Thyroid gland (tissue), 4 donors: ENCODE measurements around the gene FIBCD1. TPM values are rescaled to one million over a fixed set of nuclear protein-coding genes. Genes with fewer than 3 reads are reported as not detected.

Experiments used
- DNase-seq, 2 donors: peaks; one replicate each; pipeline ENCODE4 v3.0.0-alpha.2; 2019
- H3K27ac ChIP-seq, 3 donors: fragments of 200-600 bp; sonication (generic); 1 replicate in 2 of 3; 2 replicates in 1 of 3; pipeline ENCODE4 v1.5.1; 2016 to 2019; ENCODE audit warnings: mild to moderate bottlenecking in 1 of 3, moderate library complexity in 1 of 3
- H3K27me3 ChIP-seq: fragments of 200-600 bp; sonication (generic); one replicate; pipeline ENCODE4 v1.5.1; 2019
- H3K36me3 ChIP-seq, 2 donors: fragments of 200-600 bp; sonication (generic); one replicate each; pipeline ENCODE4 v1.5.1; 2016 to 2019
- H3K4me1 ChIP-seq, 2 donors: fragments of 200-600 bp; sonication (generic); one replicate each; pipeline ENCODE4 v1.5.1; 2017 to 2019
- H3K4me3 ChIP-seq, 3 donors: fragments of 200-600 bp; sonication (generic); replicated peaks in 1 of 3; 1 replicate in 2 of 3; 2 replicates in 1 of 3; pipeline ENCODE4 v1.5.1; 2016; ENCODE audit warnings: mild to moderate bottlenecking in 1 of 3
- H3K9me3 ChIP-seq: fragments of 200-600 bp; sonication (generic); one replicate; pipeline ENCODE4 v1.5.1; 2017
- CTCF ChIP-seq, 6 experiments: fragments of 200-600 bp in 3 of 6; fragments of 450-650 bp in 3 of 6; sonication (generic) in 3 of 6; IDR thresholded peaks; one replicate each; pipeline ENCODE4 v1.5.1; 2016 to 2019; ENCODE audit warnings: antibody characterized with exemption in 6 of 6, mild to moderate bottlenecking in 2 of 6, inconsistent platforms in 1 of 6, moderate library complexity in 1 of 6
- POLR2A ChIP-seq, 2 donors: fragments of 450-650 bp; IDR thresholded peaks; one replicate each; pipeline ENCODE4 v1.6.1; 2017; ENCODE audit warnings: antibody characterized with exemption in 2 of 2, mild to moderate bottlenecking in 2 of 2, moderate library complexity in 1 of 2
- WGBS, 2 donors: methylation state at CpG; one replicate each; pipeline ENCODE4 v1.1.5; 2017; 5-methylcytosine and 5-hydroxymethylcytosine counted together
- intact Hi-C: fragments of 100-400 bp; cut with DNase I; formaldehyde crosslinking; loops from one replicate; pipeline ENCODE4 v1.15.1; 2023
- total RNA-seq, 4 donors: library from RNA; depleted of rRNA; stranded (reverse); fragments of >200 nt; gene quantifications; one replicate each; pipeline ENCODE4 v1.2.3, GENCODE V29; 2016

FIBCD1 gene
- total RNA-seq, 4 donors from 2014 or later, result 0.11 to 0.13 TPM; not detected in 2

DNA sequence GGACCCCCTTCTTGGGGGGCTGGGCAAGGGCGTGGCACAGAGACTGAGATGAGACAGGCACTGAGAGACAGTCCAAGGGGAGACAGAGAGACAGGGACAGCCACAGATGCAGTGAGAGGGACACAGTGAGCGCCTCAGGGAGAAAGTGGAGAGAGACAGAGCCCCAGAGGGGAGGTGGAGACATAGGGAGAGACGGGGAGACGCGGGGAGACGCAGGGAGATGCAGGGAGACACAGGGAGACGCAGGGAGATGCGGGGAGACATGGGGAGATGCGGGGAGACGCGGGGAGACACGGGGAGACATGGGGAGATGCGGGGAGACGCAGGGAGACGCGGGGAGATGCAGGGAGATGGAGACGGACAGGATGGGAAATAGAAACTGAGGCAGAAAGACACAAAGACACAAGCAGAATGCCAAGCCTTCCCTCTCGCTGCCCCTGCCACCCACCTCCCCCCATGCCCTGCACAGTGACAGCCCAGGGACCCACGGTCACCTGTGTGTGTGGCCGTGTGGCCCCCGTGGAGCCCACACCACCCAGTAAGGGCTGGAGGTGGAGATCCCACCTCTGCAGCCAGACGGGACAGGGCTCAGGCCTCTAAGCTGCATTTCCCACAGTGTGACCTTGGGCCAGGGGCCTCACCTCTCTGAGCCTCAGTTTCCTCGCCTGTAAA, 8.8 kb downstream of the FIBCD1 start:
- 90 to 93% methylated on average over 22 to 23 of the region's 23 CpGs for WGBS, 2 donors
- no peak for DNase-seq
- no peak for TF ChIP-seq POLR2A (IDR thresholded peaks at IDR 0.05)
- no peak for TF ChIP-seq CTCF (IDR thresholded peaks at IDR 0.05)
- H3K27ac ChIP-seq, result no peak overlapping the region
- H3K9me3 ChIP-seq, result no peaks in the 10 kb centered on the region
- no peaks in the 10 kb centered on the region for H3K27me3 ChIP-seq
- H3K4me3 ChIP-seq, result no peak overlapping the region
- intact Hi-C loops, result no loop called here
- no peaks in the 10 kb centered on the region for H3K36me3 ChIP-seq
- peaks cover 7 to 16% of the 10 kb centered on the region in 2 donors for H3K4me1 ChIP-seq

- Histone ChIP-seq H3K4me3 (no peak overlapping the region), H3K9me3 (no peaks in the 10 kb centered on the region), H3K27me3 (no peaks in the 10 kb centered on the region), H3K27ac (no peak overlapping the region), H3K36me3 (no peaks in the 10 kb centered on the region), H3K4me1 (peaks cover 7 to 16% of the 10 kb centered on the region in 2 donors)
- no peak for DNase-seq
- TF ChIP-seq CTCF (IDR thresholded peaks at IDR 0.05), result no peak
- TF ChIP-seq POLR2A (IDR thresholded peaks at IDR 0.05), result no peak
- intact Hi-C loops, result no loop called here
- WGBS, 2 donors, result 92 to 96% methylated on average over 5 to 26 of the region's 36 CpGs
These were observed 9.4 kb downstream of the FIBCD1 start for GRCh38 chr9:130929571-130930038.

GRCh38 chr9:130927995-130928900, 10.8 kb downstream of the FIBCD1 start:
- TF ChIP-seq CTCF (IDR thresholded peaks at IDR 0.05) (no peak), POLR2A (IDR thresholded peaks at IDR 0.05) (no peak)
- peak; percentile 86 to 90 for DNase-seq
- H3K4me1 ChIP-seq, result peaks cover 7 to 16% of the 10 kb centered on the region in 2 donors
- H3K27ac ChIP-seq, result no peak overlapping the region
- intact Hi-C loops, result no loop called here
- no peaks in the 10 kb centered on the region for H3K36me3 ChIP-seq
- no peaks in the 10 kb centered on the region for H3K9me3 ChIP-seq
- no peak overlapping the region for H3K4me3 ChIP-seq
- WGBS, 2 donors, result 61 to 72% methylated on average over 5 to 8 of the region's 14 CpGs
- no peaks in the 10 kb centered on the region for H3K27me3 ChIP-seq

DNA sequence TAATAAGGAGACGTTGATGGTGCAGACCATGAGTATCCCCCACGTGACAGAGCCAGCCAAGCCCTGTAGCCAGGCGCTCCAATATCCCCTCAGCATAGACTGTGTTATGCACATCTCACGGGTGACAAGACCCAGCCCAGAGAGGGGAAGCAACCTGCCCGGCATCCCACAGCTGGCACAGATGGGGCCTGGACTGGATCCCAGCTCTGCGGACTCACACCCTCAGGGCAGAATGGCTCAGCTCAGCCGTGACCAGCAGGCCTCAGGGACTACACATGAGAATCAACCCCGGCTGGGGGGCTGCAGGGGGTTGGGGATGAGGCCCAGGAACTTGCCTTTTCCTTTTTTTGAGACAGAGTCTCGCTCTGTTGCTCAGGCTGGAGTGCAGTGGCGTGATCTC, 11.7 kb downstream of the FIBCD1 start:
- intact Hi-C loops, result no loop called here
- no peak overlapping the region for H3K4me3 ChIP-seq
- no peaks in the 10 kb centered on the region for H3K27me3 ChIP-seq
- WGBS, 2 donors, result 68 to 72% methylated on average over 10 of the region's 10 CpGs
- no peak overlapping the region for H3K27ac ChIP-seq
- no peaks in the 10 kb centered on the region for H3K9me3 ChIP-seq
- no peaks in the 10 kb centered on the region for H3K36me3 ChIP-seq
- H3K4me1 ChIP-seq, result peaks cover 7 to 16% of the 10 kb centered on the region in 2 donors
- DNase-seq, result peak in 1 of 2 donors; percentile 27
- no peak for TF ChIP-seq POLR2A (IDR thresholded peaks at IDR 0.05)

- no peak for DNase-seq
- no peaks in the 10 kb centered on the region for H3K9me3 ChIP-seq
- no peaks in the 10 kb centered on the region for H3K36me3 ChIP-seq
- H3K4me1 ChIP-seq, result peaks cover 7 to 16% of the 10 kb centered on the region in 2 donors
- WGBS, 2 donors, result 82 to 85% methylated on average over 15 to 19 of the region's 19 CpGs
- intact Hi-C loops, result no loop called here
- no peaks in the 10 kb centered on the region for H3K27me3 ChIP-seq
- no peak overlapping the region for H3K4me3 ChIP-seq
- no peak for TF ChIP-seq POLR2A (IDR thresholded peaks at IDR 0.05)
- no peak for TF ChIP-seq CTCF (IDR thresholded peaks at IDR 0.05)
- H3K27ac ChIP-seq, result no peak overlapping the region
These were observed 13.9 kb downstream of the FIBCD1 start for GRCh38 chr9:130925050-130925678.
